Muscle of back (tissue), 11 donors: ENCODE measurements around the gene CEP126. TPM values are rescaled to one million over a fixed set of nuclear protein-coding genes. Genes with fewer than 3 reads are reported as not detected.
"Not testable (repeated sequence)": the region's sequence is repeated elsewhere in the genome, so short reads cannot be mapped to it uniquely, and the experiment has no call there.

Source experiments
- DNase-seq, 3 donors: peaks; one replicate each; pipeline versions ENCODE4 v3.0.0 to v3.0.0-alpha.2; 2013
- polyA plus RNA-seq, 10 donors: library from polyadenylated mRNA; unstranded; fragments of 120-200 nt; gene quantifications; one replicate each; pipeline ENCODE4 v1.2.1, GENCODE V29; 2013; ENCODE audit not compliant: insufficient read length in 10 of 10

Gene CEP126
- polyA plus RNA-seq, 10 donors, result 2.7 to 7.5 (median 4.3) TPM

GRCh38 chr11:101923554-101923953 lies 8.7 kb downstream of the CEP126 start:
- no peak for DNase-seq

- DNase-seq, result no peak
These were observed 14.6 kb downstream of the CEP126 start for GRCh38 chr11:101929294-101929915.

- DNase-seq, result no peak
These were observed 16.9 kb downstream of the CEP126 start for GRCh38 chr11:101931692-101932091.

GRCh38 chr11:101940901-101941520 lies 26.2 kb downstream of the CEP126 start:
- DNase-seq, result no peak

GRCh38 chr11:101944923-101945322 lies 30.1 kb downstream of the CEP126 start:
- no peak for DNase-seq

- DNase-seq, result no peak
These were observed 30.6 kb downstream of the CEP126 start for GRCh38 chr11:101945448-101945847.

- DNase-seq, result no peak
These were observed 34.9 kb downstream of the CEP126 start for GRCh38 chr11:101949680-101950220.

GRCh38 chr11:101955278-101955677 lies 40.5 kb downstream of the CEP126 start:
- no peak for DNase-seq

- no peak for DNase-seq
These were observed 40.9 kb downstream of the CEP126 start for GRCh38 chr11:101955701-101956100.

- no peak for DNase-seq
These were observed 45.4 kb downstream of the CEP126 start for GRCh38 chr11:101960231-101960630.

- not testable (repeated sequence) for DNase-seq
These were observed 49.4 kb downstream of the CEP126 start for GRCh38 chr11:101964200-101964599.

GRCh38 chr11:101974255-101974654 lies 59.4 kb downstream of the CEP126 start:
- peak in 2 of 3 donors; percentile 10 to 18 for DNase-seq

- DNase-seq, result no peak
These were observed 60.0 kb downstream of the CEP126 start for GRCh38 chr11:101974771-101975170.

GRCh38 chr11:101975734-101976133 lies 60.9 kb downstream of the CEP126 start:
- no peak for DNase-seq

- DNase-seq, result no peak
These were observed 72.6 kb downstream of the CEP126 start for GRCh38 chr11:101987370-101987769.

- DNase-seq, result no peak
These were observed 78.4 kb downstream of the CEP126 start for GRCh38 chr11:101993172-101993571.

- not testable (repeated sequence) for DNase-seq
These were observed 79.3 kb downstream of the CEP126 start for GRCh38 chr11:101994052-101994469.

- no peak for DNase-seq
These were observed 81.3 kb downstream of the CEP126 start for GRCh38 chr11:101996111-101996510.

GRCh38 chr11:102001657-102002338 lies 87.0 kb downstream of the CEP126 start:
- DNase-seq, result no peak

GRCh38 chr11:102004220-102004619 lies 89.4 kb downstream of the CEP126 start:
- no peak for DNase-seq

GRCh38 chr11:102005306-102005705 lies 90.5 kb downstream of the CEP126 start:
- no peak for DNase-seq

GRCh38 chr11:102006835-102007566 lies 92.2 kb downstream of the CEP126 start:
- DNase-seq, result no peak
